GM12878 (cell line): ENCODE results near the gene PRAC2. TPM values are rescaled to one million over a fixed set of nuclear protein-coding genes. Genes with fewer than 3 reads are reported as not detected.

Experiments used
- ATAC-seq: fragments of 200-7000 bp; cut with Tn5 transposase; 3 replicates; pipeline ENCODE4 v1.9.1; 2020; ENCODE audit warnings: mild to moderate bottlenecking, moderate library complexity
- BruUV-seq: library from RNA; stranded (reverse); fragments of 400-500 nt; replicated peaks from 2 replicates; lab custom pipeline; 2021; lab: Mats Ljungman, UMichigan
- CTCF ChIA-PET: fragments of 300-600 bp; sonication (Branson Sonifier 250); formaldehyde crosslinking; extraction: SDS; loops from one replicate; lab custom pipeline; 2021; ENCODE audit warnings: inconsistent platforms; lab: Yijun Ruan, JAX
- POLR2A ChIA-PET: fragments of 350-600 bp; formaldehyde crosslinking; extraction: SDS; loops from one replicate; lab custom pipeline; 2021; ENCODE audit warnings: inconsistent platforms; lab: Charles Lee
- RAD21 ChIA-PET: fragments of 300-600 bp; sonication (Branson Sonifier 250); formaldehyde crosslinking; loops from one replicate; lab custom pipeline; 2023; ENCODE audit warnings: antibody characterized with exemption; ENCODE audit not compliant: unreplicated experiment; lab: Charles Lee
- SMC1A ChIA-PET: fragments of 300-600 bp; sonication (Branson Sonifier 250); formaldehyde crosslinking; loops from one replicate; lab custom pipeline; 2023; ENCODE audit not compliant: unreplicated experiment, uncharacterized antibody; lab: Charles Lee
- DNase-seq: peaks from one replicate; pipeline ENCODE4 v3.0.0-alpha.2; 2011; ENCODE audit warnings: low read depth, low spot score
- FAIRE-seq: peaks from 3 replicates; lab custom pipeline; 2011; peaks lifted over from hg19 to GRCh38; lab: Jason Lieb, UNC
- H2AFZ ChIP-seq: 2 replicates; pipeline ENCODE4 v1.6.0; 2011; ENCODE audit warnings: low read depth, low read length, control low read depth; ENCODE audit not compliant: control insufficient read depth
- H3K27ac ChIP-seq: 2 replicates; pipeline ENCODE4 v1.5.1; 2011; ENCODE audit warnings: control low read depth; ENCODE audit not compliant: control insufficient read depth, insufficient read depth
- H3K27me3 ChIP-seq, 2 experiments: replicated peaks in 1 of 2; 2 replicates each; pipeline versions ENCODE4 v1.6.0 to v1.6.1; 2011; ENCODE audit warnings: low read length in 1 of 2; ENCODE audit not compliant: control insufficient read depth in 2 of 2, insufficient read depth in 2 of 2
- H3K36me3 ChIP-seq, 2 experiments: 2 replicates each; pipeline ENCODE4 v1.5.1; 2011; ENCODE audit warnings: low read length in 1 of 2; ENCODE audit not compliant: control insufficient read depth in 2 of 2, insufficient read depth in 2 of 2
- H3K4me1 ChIP-seq: 2 replicates; pipeline ENCODE4 v1.6.1; 2011; ENCODE audit warnings: mild to moderate bottlenecking, low read length, moderate library complexity, mixed read lengths; ENCODE audit not compliant: control insufficient read depth, insufficient read depth
- H3K4me2 ChIP-seq: 2 replicates; pipeline ENCODE4 v1.6.0; 2011; ENCODE audit warnings: control low read depth; ENCODE audit not compliant: control insufficient read depth, insufficient read depth
- H3K4me3 ChIP-seq: fragments of 200-600 bp; sonication (generic); 2 replicates; pipeline ENCODE4 v1.5.1; 2016
- H3K79me2 ChIP-seq: 2 replicates; pipeline ENCODE4 v1.6.0; 2011; ENCODE audit warnings: low read length; ENCODE audit not compliant: control insufficient read depth, insufficient read depth
- H3K9ac ChIP-seq: 2 replicates; pipeline ENCODE4 v1.8.0; 2011; ENCODE audit warnings: low read length, control low read depth, mixed read lengths; ENCODE audit not compliant: control insufficient read depth, insufficient read depth
- H3K9me3 ChIP-seq: replicated peaks from 3 replicates; pipeline ENCODE4 v1.5.1; 2011; ENCODE audit warnings: mild to moderate bottlenecking, low read length; ENCODE audit not compliant: control insufficient read depth, insufficient read depth
- H4K20me1 ChIP-seq: 2 replicates; pipeline ENCODE4 v1.6.0; 2011; ENCODE audit not compliant: control insufficient read depth, insufficient read depth
- E2F8 ChIP-seq: fragments of 450-650 bp; IDR thresholded peaks from 2 replicates; pipeline ENCODE4 v1.6.1; 2018; ENCODE audit warnings: mild to moderate bottlenecking, low read depth, moderate library complexity; ENCODE audit not compliant: partially characterized antibody
- IKZF2 ChIP-seq, 2 experiments: fragments of 450-650 bp; IDR thresholded peaks; 2 replicates each; pipeline ENCODE4 v1.6.1; 2017; ENCODE audit warnings: mild to moderate bottlenecking in 2 of 2, moderate library complexity in 2 of 2
- MLLT1 ChIP-seq: fragments of 450-650 bp; IDR thresholded peaks from 2 replicates; pipeline ENCODE4 v1.6.1; 2016; ENCODE audit warnings: mild to moderate bottlenecking
- TCF3 ChIP-seq: IDR thresholded peaks from 2 replicates; pipeline ENCODE4 v1.6.1; 2012; ENCODE audit warnings: low read depth, mild to moderate bottlenecking, low read length, borderline replicate concordance; ENCODE audit not compliant: insufficient read depth
- TCF7 ChIP-seq: IDR thresholded peaks from 2 replicates; pipeline ENCODE4 v1.6.1; 2014; ENCODE audit warnings: antibody characterized with exemption, borderline replicate concordance
- ZNF207 ChIP-seq: fragments of 450-650 bp; IDR thresholded peaks from 2 replicates; pipeline ENCODE4 v1.6.1; 2014; ENCODE audit warnings: antibody characterized with exemption, mild to moderate bottlenecking, borderline replicate concordance
- WGBS: methylation state at CpG from one replicate; pipeline ENCODE4 v1.1.6; 2016; ENCODE audit warnings: low lambda C conversion rate; ENCODE audit not compliant: insufficient replicate concordance, insufficient coverage; ENCODE audit errors: missing lambda C conversion rate; 5-methylcytosine and 5-hydroxymethylcytosine counted together
- in situ Hi-C: fragments of 300-500 bp; cut with MboI; formaldehyde crosslinking; loops from 9 replicates; pipeline ENCODE4 v1.14.3; 2018; ENCODE audit warnings: mixed read lengths
- intact Hi-C: fragments of 100-400 bp; cut with micrococcal nuclease; formaldehyde crosslinking; loops from one replicate; pipeline ENCODE4 v1.14.2; 2022; ENCODE audit not compliant: unreplicated experiment
- polyA plus RNA-seq, 11 experiments: library from polyadenylated mRNA; depleted of rRNA in 4 of 11; unstranded in 6 of 11; stranded (reverse) in 5 of 11; fragments of >200 nt; fragmentation: Nextera tagmentation in 4 of 11; fragmentation: Illumina TruSeq in 1 of 11; extraction: Ambion mirVana in 4 of 11; extraction: Trizol in 1 of 11; gene quantifications; 1 replicate in 1 of 11; 2 replicates in 10 of 11; pipeline versions ENCODE4 v1.2.1 to v1.2.3, GENCODE V29; 2011 to 2016; ENCODE audit warnings: inconsistent platforms in 2 of 11, missing spikeins in 2 of 11, low read depth in 1 of 11
- total RNA-seq, 4 experiments: library from RNA; depleted of rRNA in 3 of 4; stranded (reverse); fragments of >200 nt in 3 of 4; fragmentation: Illumina TruSeq in 1 of 4; extraction: Trizol in 1 of 4; gene quantifications; 2 replicates each; pipeline versions ENCODE4 v1.2.1 to v1.2.3, GENCODE V29; 2013 to 2021
- TF ChIP-seq, protein P1 (sequence below): fragments of 450-650 bp; IDR thresholded peaks from 2 replicates; pipeline ENCODE4 v1.6.1; 2016; ENCODE audit warnings: mild to moderate bottlenecking

PRAC2 gene
- total and polyA plus RNA-seq, 10 of the 15 experiments (the other 5 are each of a cell fraction or from before 2014, with no cell fraction given): 0.31 TPM; not detected in 9

DNA sequence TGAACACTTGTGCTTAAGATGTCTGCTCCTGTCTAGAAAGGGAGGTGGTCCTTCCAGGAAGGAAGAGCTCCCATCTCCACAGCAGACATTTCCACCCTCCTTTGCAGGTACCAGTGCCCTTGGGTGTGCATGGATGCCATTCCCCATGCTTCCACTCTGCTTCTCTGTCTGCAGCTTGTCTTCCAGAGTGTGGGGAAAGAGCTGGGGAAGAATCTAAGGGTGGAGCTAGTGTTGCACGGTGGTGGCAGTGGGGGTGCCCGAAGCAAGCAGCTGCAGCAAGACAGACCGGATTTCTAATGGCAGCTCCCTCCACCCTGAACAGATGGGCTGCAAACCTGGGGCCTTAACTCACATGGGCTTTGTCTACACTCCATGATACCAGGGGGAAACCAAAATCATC lies 28.2 kb downstream of the PRAC2 start:
- RAD21 ChIA-PET: interaction anchor here (1.2 kb wide), 1 partner anchor 128 kb away, joined by 3 read pairs; no protein-coding TSS in a partner anchor
- POLR2A ChIA-PET: interaction anchor here (0.8 kb wide), 1 partner anchor 96 kb away, joined by 5 read pairs; no protein-coding TSS in a partner anchor
- SMC1A ChIA-PET: interaction anchor here (1.1 to 1.2 kb wide), 4 partner anchors 27 to 128 kb away, joined by 3 to 5 read pairs (median 4); no protein-coding TSS in a partner anchor
- no peaks in the 10 kb centered on the region for H3K4me1 ChIP-seq
- no peak overlapping the region for H3K4me2 ChIP-seq
- WGBS: 4% methylated on average over 3 of the region's 3 CpGs
- TF ChIP-seq IKZF2 (IDR thresholded peaks at IDR 0.05): no peak
- no peak for TF ChIP-seq TCF3
- TF ChIP-seq ZNF207: no peak
- no peak for TF ChIP-seq TCF7
- TF ChIP-seq, protein P1, sequence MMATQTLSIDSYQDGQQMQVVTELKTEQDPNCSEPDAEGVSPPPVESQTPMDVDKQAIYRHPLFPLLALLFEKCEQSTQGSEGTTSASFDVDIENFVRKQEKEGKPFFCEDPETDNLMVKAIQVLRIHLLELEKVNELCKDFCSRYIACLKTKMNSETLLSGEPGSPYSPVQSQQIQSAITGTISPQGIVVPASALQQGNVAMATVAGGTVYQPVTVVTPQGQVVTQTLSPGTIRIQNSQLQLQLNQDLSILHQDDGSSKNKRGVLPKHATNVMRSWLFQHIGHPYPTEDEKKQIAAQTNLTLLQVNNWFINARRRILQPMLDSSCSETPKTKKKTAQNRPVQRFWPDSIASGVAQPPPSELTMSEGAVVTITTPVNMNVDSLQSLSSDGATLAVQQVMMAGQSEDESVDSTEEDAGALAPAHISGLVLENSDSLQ: no peak
- TF ChIP-seq E2F8: no peak
- TF ChIP-seq MLLT1: no peak
- TF ChIP-seq, all 136 proteins: peak for 0
- no peak overlapping the region for H3K27ac ChIP-seq
- no peaks in the 10 kb centered on the region for H3K79me2 ChIP-seq
- H4K20me1 ChIP-seq: peaks cover 2% of the 10 kb centered on the region; the same call in 1 of the 2 replicates
- FAIRE-seq (no peak), ATAC-seq (no peak), DNase-seq (no peak)
- intact Hi-C loops (no loop called here), in situ Hi-C loops (no loop called here)
- no TSS peak for BruUV-seq
- no peak overlapping the region for H3K9ac ChIP-seq
- H3K4me3 ChIP-seq: no peak overlapping the region
- CTCF ChIA-PET: interaction anchor here (0.9 to 1.8 kb wide), 4 partner anchors 27 to 72 kb away, joined by 3 to 7 read pairs (median 4); no protein-coding TSS in a partner anchor
- H2AFZ ChIP-seq: no peak overlapping the region
- peaks cover 30 to 55% of the 10 kb centered on the region in 2 experiments for H3K27me3 ChIP-seq
- no peaks in the 10 kb centered on the region; the same call in 2 of the 3 replicates for H3K9me3 ChIP-seq
- no peaks in the 10 kb centered on the region for H3K36me3 ChIP-seq
